ENCODE measurements around the gene EID1. TPM values are rescaled to one million over a fixed set of nuclear protein-coding genes. Genes with fewer than 3 reads are reported as not detected.
"Not testable (repeated sequence)": the region's sequence is repeated elsewhere in the genome, so short reads cannot be mapped to it uniquely, and the experiment has no call there.

The EID1 gene
- total RNA-seq, 1 donor from 2014 or later, result 196 TPM

DNA sequence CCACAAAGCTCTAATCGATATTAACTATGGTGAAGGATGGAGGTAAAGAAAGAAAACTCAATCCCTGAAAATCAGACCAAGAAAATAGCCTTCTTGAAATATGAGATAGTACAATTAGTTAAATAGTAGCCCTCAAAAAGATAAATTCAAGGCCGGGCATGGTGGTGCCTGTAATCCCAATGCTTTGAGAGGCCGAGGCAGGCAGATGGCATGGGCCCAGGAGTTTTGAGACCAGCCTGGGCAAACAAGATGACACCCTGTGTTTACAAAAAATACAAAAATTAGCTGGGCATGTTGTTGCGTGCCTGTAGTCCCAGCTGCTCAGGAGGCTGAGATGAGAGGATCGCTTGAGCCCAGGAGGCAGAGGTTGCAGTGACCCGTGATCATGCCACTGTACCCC is 35.4 kb upstream of the EID1 start:
- H3K4me3 ChIP-seq (ENCODE audit: low read depth, low read length), result no peak overlapping the region
- TF ChIP-seq, protein P1, sequence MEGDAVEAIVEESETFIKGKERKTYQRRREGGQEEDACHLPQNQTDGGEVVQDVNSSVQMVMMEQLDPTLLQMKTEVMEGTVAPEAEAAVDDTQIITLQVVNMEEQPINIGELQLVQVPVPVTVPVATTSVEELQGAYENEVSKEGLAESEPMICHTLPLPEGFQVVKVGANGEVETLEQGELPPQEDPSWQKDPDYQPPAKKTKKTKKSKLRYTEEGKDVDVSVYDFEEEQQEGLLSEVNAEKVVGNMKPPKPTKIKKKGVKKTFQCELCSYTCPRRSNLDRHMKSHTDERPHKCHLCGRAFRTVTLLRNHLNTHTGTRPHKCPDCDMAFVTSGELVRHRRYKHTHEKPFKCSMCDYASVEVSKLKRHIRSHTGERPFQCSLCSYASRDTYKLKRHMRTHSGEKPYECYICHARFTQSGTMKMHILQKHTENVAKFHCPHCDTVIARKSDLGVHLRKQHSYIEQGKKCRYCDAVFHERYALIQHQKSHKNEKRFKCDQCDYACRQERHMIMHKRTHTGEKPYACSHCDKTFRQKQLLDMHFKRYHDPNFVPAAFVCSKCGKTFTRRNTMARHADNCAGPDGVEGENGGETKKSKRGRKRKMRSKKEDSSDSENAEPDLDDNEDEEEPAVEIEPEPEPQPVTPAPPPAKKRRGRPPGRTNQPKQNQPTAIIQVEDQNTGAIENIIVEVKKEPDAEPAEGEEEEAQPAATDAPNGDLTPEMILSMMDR (conservative IDR thresholded peaks at IDR 0.05; ENCODE audit: low read depth, low read length), result no peak
- DNase-seq (ENCODE audit: low read depth), result no peak

DNA sequence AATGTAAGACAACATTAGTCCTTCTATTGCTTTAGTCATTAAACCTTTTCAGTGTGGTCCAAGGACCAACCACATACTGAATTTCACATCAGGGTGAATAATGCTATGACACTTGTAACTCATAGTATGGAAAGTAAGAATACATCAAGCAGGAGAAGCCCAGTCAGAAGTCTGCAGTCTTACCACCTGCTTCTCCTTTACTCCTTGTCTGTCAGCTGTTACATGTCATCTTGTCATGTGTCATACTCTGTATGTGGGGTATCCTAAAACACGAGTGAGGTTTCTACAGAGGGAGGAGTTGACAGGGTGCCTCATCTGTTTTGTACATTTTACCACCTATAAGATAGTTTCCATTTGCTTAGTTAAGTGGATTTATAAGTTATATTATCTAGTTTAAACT is 32.8 kb upstream of the EID1 start:
- H3K4me3 ChIP-seq (ENCODE audit: low read depth, low read length), result no peak overlapping the region
- TF ChIP-seq, protein P1 (conservative IDR thresholded peaks at IDR 0.05; ENCODE audit: low read depth, low read length), result no peak
- no peak for DNase-seq (ENCODE audit: low read depth)

DNA sequence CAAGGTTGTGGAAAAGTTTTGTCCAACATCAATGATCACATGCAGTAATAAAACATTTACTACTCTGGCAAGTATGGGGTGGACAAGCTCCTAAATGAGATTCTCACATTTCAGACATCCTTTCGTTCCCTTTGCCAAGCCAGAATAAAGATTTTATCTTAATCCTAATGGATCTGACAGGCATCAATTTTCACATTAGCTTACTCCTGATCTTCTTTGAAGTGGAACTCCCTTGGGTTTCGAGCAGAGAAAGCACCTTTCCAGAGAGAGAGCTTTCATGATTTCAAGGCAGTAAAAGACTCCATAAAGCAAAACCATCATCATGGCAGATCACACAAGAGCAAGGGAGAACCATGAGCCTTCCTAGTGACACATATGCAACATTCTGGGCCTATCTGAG is 27.3 kb upstream of the EID1 start:
- DNase-seq (ENCODE audit: low read depth), result no peak

DNA sequence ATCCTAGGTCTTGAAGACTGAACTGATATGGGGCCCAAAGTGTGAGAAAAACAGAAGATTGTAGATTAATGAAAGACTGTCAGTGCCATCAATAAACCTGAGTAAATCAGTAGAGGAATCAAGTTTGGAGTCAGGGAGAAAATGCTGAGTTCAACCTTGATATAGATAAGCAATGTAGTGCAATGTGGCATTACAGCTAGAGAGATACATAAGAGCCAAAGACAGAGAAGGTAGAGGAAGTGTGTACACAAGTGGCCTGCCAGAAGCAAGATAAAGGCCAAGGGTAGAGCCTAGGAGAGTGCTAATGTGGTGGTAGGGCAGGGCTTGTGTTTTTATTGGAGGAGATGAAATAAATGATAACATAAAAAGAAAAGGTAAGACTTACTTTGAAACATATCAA is 26.0 kb upstream of the EID1 start:
- TF ChIP-seq, protein P1 (conservative IDR thresholded peaks at IDR 0.05; ENCODE audit: low read depth, low read length), result no peak
- no peak overlapping the region for H3K4me3 ChIP-seq (ENCODE audit: low read depth, low read length)
- DNase-seq (ENCODE audit: low read depth), result no peak

More for the DNA sequence above, 27.3 kb upstream of the EID1 start:
- no peak overlapping the region for H3K4me3 ChIP-seq (ENCODE audit: low read depth, low read length)
- TF ChIP-seq, protein P1 (conservative IDR thresholded peaks at IDR 0.05; ENCODE audit: low read depth, low read length), result no peak

DNA sequence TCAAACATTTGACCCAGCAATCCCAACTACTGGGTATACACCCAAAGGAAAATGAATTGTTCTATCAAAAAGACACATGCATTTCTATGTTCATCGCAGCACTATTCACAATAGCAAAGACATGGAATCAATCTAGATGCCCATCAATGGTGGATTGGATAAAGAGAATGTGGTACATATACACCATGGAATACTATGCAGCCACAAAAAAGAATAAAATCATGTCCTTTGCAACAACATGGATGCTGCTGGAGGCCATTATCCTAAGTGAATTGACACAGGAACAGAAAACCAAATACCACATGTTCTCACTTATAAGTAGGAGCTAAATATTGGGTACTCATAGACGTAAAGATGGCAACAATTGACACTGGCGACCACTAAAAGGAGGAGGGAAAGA is 23.5 kb upstream of the EID1 start:
- DNase-seq (ENCODE audit: low read depth); H3K4me3 ChIP-seq (ENCODE audit: low read depth, low read length): not testable (repeated sequence)

DNA sequence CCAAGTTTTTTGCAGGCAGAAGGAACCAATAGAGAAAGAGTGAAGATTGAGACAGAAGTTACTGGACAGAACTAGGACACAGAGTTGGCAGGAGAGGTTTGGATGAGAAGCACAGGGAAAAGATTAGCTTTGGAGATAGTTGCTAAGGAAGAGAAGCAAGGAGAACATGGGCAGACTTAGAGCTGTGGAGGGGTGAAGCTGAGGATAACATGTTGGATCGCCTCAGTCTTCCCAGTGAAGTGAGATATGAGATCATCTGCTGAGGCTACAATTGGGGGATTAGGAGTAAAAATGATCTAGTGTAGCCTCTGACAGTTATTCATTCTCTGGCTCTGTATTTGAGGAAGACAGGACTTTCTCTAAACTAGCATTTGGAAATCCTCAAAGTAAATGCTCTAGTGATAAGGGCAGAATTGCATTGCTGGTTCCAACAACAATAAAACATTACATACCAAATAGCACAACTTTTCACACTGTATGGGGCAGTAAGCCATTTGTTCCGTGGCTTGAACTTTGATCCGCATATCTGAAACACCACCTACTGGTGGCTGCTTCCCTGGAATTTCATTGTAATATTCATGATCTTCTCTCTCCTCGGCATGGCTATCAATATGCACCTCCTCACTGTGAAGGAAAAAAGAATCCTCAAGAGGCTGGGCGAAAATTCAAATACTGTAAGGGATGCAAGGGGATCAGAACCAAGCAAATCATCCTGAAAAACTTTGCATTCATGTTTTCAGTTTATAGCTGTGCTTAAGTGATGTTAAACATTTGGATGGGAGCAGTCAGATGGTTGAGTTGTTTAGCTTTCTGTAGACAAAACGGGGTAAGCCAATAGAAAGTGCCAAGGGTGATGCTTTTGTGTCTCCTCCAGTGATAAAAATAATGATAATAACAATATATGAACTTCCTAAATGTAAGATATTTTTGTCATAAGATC is 22.2 kb upstream of the EID1 start:
- TF ChIP-seq, protein P1 (conservative IDR thresholded peaks at IDR 0.05; ENCODE audit: low read depth, low read length), result peak; percentile 76
- peak; percentile 22 for DNase-seq (ENCODE audit: low read depth)

DNA sequence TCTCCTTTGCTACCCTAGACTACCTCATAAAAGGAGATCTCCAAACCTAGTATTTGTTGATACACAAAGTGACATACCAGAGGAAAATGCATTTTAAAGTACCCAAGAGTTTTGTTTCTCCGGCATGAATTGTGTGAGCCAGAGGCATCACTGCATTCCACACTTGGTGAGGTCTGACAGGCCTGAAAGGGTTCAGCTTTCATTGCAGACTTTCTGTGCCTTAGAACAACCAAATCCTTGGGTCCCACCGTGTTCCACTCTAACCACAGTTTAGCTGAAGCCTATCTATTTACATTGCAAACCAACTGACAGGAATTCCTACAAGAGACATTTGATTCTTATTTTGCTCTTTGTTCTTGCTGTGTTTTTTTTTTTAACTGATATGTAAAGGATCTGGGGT is 21.0 kb upstream of the EID1 start:
- DNase-seq (ENCODE audit: low read depth), result no peak
- TF ChIP-seq, protein P1 (conservative IDR thresholded peaks at IDR 0.05; ENCODE audit: low read depth, low read length), result no peak
- H3K4me3 ChIP-seq (ENCODE audit: low read depth, low read length), result no peak overlapping the region

More for the DNA sequence above, 22.2 kb upstream of the EID1 start:
- H3K4me3 ChIP-seq (ENCODE audit: low read depth, low read length), result no peak overlapping the region

Data from epithelial cell of proximal tubule (primary cell).